HepG2 (cell line): ENCODE measurements around the gene ICAM3. TPM values are rescaled to one million over a fixed set of nuclear protein-coding genes. Genes with fewer than 3 reads are reported as not detected.

Experiments used
- CEBPG ChIP-seq: IDR thresholded peaks from 2 replicates; pipeline ENCODE4 v1.6.1; 2016
- GTF3A ChIP-seq: sonication (generic); formaldehyde crosslinking; conservative IDR thresholded peaks from 2 replicates; pipeline ENCODE4 v1.4.0; 2020; ENCODE audit warnings: mild to moderate bottlenecking, missing genetic modification reagents
- HOXA7 ChIP-seq: sonication (generic); formaldehyde crosslinking; IDR thresholded peaks from 2 replicates; pipeline ENCODE4 v1.8.1; 2022; ENCODE audit warnings: mild to moderate bottlenecking, missing genetic modification reagents, moderate library complexity
- IRX3 ChIP-seq: sonication (generic); formaldehyde crosslinking; IDR thresholded peaks from 2 replicates; pipeline ENCODE4 v1.8.1; 2023; ENCODE audit warnings: mild to moderate bottlenecking, low read depth, missing genetic modification reagents, borderline replicate concordance
- MED13 ChIP-seq: sonication (generic); formaldehyde crosslinking; IDR thresholded peaks from 2 replicates; pipeline ENCODE4 v1.5.0; 2020; ENCODE audit warnings: missing genetic modification reagents
- NPAS2 ChIP-seq: sonication (generic); formaldehyde crosslinking; IDR thresholded peaks from 2 replicates; pipeline ENCODE4 v1.8.0; 2022; ENCODE audit warnings: mild to moderate bottlenecking, missing genetic modification reagents, borderline replicate concordance
- SP4 ChIP-seq: sonication (generic); formaldehyde crosslinking; IDR thresholded peaks from 2 replicates; pipeline ENCODE4 v1.8.1; 2023; ENCODE audit warnings: mild to moderate bottlenecking, missing genetic modification reagents
- ZFP82 ChIP-seq: sonication (generic); formaldehyde crosslinking; IDR thresholded peaks from 2 replicates; pipeline ENCODE4 v1.5.1; 2020; ENCODE audit warnings: mild to moderate bottlenecking, missing genetic modification reagents, borderline replicate concordance
- ZNF382 ChIP-seq: sonication (generic); formaldehyde crosslinking; IDR thresholded peaks from 2 replicates; pipeline ENCODE4 v1.5.0; 2020; ENCODE audit warnings: missing genetic modification reagents, mild to moderate bottlenecking, borderline replicate concordance
- ZNF543 ChIP-seq: sonication (generic); formaldehyde crosslinking; IDR thresholded peaks from 2 replicates; pipeline ENCODE4 v1.4.0; 2020; ENCODE audit warnings: mild to moderate bottlenecking, missing genetic modification reagents
- ZNF775 ChIP-seq: sonication (generic); formaldehyde crosslinking; IDR thresholded peaks from 2 replicates; pipeline ENCODE4 v1.4.0; 2020; ENCODE audit warnings: missing genetic modification reagents, mild to moderate bottlenecking, moderate library complexity, borderline replicate concordance
- ZSCAN9 ChIP-seq: IDR thresholded peaks from 2 replicates; pipeline ENCODE4 v1.6.1; 2016; ENCODE audit warnings: borderline replicate concordance
- polyA plus RNA-seq, 8 experiments: library from polyadenylated mRNA; depleted of rRNA in 3 of 8; stranded (reverse) in 7 of 8; unstranded in 1 of 8; fragments of >200 nt; fragmentation: Illumina TruSeq in 4 of 8; extraction: Trizol in 4 of 8; gene quantifications; 2 replicates each; pipeline versions ENCODE4 v1.2.1 to v1.2.3, GENCODE V29; 2011 to 2016; ENCODE audit warnings: low read depth in 4 of 8, missing spikeins in 1 of 8, mixed read lengths in 1 of 8; ENCODE audit not compliant: insufficient read depth in 1 of 8
- total RNA-seq, 5 experiments: library from RNA; depleted of rRNA; stranded (reverse); fragments of >200 nt; fragmentation: Illumina TruSeq; extraction: Trizol; gene quantifications; 2 replicates each; pipeline ENCODE4 v1.2.3, GENCODE V29; 2016; ENCODE audit warnings: low read depth in 1 of 5
- TF ChIP-seq, protein P1 (sequence below): sonication (generic); formaldehyde crosslinking; IDR thresholded peaks from 2 replicates; pipeline ENCODE4 v1.4.0; 2020; ENCODE audit warnings: missing genetic modification reagents, low read depth, mild to moderate bottlenecking, borderline replicate concordance
- TF ChIP-seq, protein P2 (sequence below): IDR thresholded peaks from 2 replicates; pipeline ENCODE4 v1.4.0; 2020; ENCODE audit warnings: mild to moderate bottlenecking, missing genetic modification reagents
- TF ChIP-seq, protein P3 (sequence below): sonication (generic); formaldehyde crosslinking; IDR thresholded peaks from 2 replicates; pipeline ENCODE4 v1.4.0; 2020; ENCODE audit warnings: missing genetic modification reagents
- TF ChIP-seq, protein P4 (sequence below): sonication (generic); formaldehyde crosslinking; IDR thresholded peaks from 2 replicates; pipeline ENCODE4 v1.5.0; 2020; ENCODE audit warnings: mild to moderate bottlenecking, missing genetic modification reagents

ICAM3 gene
- total and polyA plus RNA-seq, 2 of the 13 experiments (the other 11 are each of a cell fraction or from before 2014, with no cell fraction given), result 14.1 to 21.0 TPM

DNA sequence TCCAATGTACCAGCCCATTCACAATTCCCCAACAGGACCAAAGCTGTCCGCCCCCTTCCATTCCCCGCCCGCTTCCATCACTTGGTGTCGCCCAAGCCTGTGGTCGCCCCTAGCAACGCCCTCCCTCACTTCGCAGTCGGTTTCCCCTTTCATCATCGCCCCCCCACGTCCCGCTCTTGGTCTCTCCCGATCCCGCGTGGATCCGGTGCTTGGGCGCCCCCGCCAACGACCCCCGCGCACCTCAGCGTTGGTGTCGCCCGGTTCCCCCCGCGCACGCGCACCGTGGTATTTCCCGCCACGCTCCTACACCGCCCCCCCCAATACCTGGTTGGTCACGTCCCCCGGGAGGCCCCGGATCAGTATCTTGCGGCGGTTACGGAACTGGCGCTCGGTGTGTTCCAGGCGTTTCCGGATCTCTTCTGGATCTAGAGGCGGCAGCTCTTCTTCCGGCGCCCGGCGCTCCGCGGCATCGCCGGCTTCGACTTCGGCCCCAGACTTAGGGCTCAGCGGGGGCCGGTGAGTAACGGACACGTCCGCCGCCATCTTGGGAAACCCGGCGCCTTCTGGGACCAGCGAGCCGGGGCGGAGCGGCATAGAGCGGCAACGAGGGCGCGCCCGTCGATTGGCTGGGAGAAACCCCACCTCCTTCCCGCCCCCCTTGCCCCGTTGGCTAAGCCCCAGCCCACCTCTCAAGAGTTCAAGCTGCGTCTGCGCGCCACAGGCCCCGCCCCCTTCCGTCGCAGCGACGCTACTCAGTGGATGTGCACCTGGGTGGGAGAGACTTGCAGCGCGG lies 6.3 kb downstream of the ICAM3 start, which contains the start of gene RAVER1 (continued):
- TF ChIP-seq, protein P1, sequence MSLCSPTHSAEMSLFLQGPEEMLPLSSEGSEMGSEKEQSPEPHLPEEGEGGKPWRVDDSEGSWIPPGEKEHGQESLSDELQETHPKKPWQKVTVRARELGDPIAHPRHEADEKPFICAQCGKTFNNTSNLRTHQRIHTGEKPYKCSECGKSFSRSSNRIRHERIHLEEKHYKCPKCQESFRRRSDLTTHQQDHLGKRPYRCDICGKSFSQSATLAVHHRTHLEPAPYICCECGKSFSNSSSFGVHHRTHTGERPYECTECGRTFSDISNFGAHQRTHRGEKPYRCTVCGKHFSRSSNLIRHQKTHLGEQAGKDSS, result 0 out of 2 replicates have a peak, but pooled peaks have one; percentile 39
- TF ChIP-seq ZNF775 (CRISPR knock-in tag) (peak; percentile 64; the same call in 1 of the 2 replicates), NPAS2 (CRISPR knock-in tag) (no peak), IRX3 (no peak), GTF3A (CRISPR knock-in tag) (no peak), ZNF382 (no peak), HOXA7 (CRISPR knock-in tag) (no peak), ZFP82 (CRISPR knock-in tag) (no peak), ZSCAN9 (CRISPR knock-in tag) (no peak), MED13 (no peak), CEBPG (CRISPR knock-in tag) (no peak), SP4 (CRISPR knock-in tag) (peak; percentile 67; the same call in 1 of the 2 replicates), ZNF543 (peak; percentile 86; the same call in 1 of the 2 replicates)
- TF ChIP-seq, protein P2, sequence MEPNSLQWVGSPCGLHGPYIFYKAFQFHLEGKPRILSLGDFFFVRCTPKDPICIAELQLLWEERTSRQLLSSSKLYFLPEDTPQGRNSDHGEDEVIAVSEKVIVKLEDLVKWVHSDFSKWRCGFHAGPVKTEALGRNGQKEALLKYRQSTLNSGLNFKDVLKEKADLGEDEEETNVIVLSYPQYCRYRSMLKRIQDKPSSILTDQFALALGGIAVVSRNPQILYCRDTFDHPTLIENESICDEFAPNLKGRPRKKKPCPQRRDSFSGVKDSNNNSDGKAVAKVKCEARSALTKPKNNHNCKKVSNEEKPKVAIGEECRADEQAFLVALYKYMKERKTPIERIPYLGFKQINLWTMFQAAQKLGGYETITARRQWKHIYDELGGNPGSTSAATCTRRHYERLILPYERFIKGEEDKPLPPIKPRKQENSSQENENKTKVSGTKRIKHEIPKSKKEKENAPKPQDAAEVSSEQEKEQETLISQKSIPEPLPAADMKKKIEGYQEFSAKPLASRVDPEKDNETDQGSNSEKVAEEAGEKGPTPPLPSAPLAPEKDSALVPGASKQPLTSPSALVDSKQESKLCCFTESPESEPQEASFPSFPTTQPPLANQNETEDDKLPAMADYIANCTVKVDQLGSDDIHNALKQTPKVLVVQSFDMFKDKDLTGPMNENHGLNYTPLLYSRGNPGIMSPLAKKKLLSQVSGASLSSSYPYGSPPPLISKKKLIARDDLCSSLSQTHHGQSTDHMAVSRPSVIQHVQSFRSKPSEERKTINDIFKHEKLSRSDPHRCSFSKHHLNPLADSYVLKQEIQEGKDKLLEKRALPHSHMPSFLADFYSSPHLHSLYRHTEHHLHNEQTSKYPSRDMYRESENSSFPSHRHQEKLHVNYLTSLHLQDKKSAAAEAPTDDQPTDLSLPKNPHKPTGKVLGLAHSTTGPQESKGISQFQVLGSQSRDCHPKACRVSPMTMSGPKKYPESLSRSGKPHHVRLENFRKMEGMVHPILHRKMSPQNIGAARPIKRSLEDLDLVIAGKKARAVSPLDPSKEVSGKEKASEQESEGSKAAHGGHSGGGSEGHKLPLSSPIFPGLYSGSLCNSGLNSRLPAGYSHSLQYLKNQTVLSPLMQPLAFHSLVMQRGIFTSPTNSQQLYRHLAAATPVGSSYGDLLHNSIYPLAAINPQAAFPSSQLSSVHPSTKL (CRISPR knock-in tag), result peak; percentile 6; the same call in 1 of the 2 replicates
- TF ChIP-seq, protein P3, sequence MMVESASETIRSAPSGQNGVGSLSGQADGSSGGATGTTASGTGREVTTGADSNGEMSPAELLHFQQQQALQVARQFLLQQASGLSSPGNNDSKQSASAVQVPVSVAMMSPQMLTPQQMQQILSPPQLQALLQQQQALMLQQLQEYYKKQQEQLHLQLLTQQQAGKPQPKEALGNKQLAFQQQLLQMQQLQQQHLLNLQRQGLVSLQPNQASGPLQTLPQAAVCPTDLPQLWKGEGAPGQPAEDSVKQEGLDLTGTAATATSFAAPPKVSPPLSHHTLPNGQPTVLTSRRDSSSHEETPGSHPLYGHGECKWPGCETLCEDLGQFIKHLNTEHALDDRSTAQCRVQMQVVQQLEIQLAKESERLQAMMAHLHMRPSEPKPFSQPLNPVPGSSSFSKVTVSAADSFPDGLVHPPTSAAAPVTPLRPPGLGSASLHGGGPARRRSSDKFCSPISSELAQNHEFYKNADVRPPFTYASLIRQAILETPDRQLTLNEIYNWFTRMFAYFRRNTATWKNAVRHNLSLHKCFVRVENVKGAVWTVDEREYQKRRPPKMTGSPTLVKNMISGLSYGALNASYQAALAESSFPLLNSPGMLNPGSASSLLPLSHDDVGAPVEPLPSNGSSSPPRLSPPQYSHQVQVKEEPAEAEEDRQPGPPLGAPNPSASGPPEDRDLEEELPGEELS, result no peak
- TF ChIP-seq, protein P4, sequence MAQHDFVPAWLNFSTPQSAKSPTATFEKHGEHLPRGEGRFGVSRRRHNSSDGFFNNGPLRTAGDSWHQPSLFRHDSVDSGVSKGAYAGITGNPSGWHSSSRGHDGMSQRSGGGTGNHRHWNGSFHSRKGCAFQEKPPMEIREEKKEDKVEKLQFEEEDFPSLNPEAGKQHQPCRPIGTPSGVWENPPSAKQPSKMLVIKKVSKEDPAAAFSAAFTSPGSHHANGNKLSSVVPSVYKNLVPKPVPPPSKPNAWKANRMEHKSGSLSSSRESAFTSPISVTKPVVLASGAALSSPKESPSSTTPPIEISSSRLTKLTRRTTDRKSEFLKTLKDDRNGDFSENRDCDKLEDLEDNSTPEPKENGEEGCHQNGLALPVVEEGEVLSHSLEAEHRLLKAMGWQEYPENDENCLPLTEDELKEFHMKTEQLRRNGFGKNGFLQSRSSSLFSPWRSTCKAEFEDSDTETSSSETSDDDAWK (CRISPR knock-in tag), result no peak
